Neural progenitor cell (in vitro differentiated cells): ENCODE results near the gene HOXA5. TPM values are rescaled to one million over a fixed set of nuclear protein-coding genes. Genes with fewer than 3 reads are reported as not detected.
A peak's percentile ranks its signal among the peaks of the same experiment; 100 is the strongest.

Experiments
- DNase-seq: peaks from one replicate; pipeline ENCODE4 v3.0.0-alpha.2; 2016; ENCODE audit warnings: low spot score
- H2AFZ ChIP-seq: fragments of 200-600 bp; sonication (generic); replicated peaks from 2 replicates; pipeline ENCODE4 v1.6.1; 2016; ENCODE audit warnings: antibody characterized with exemption
- H3F3A ChIP-seq: fragments of 200-600 bp; sonication (generic); 2 replicates; pipeline ENCODE4 v1.6.1; 2016; ENCODE audit warnings: antibody characterized with exemption, low read depth
- H3K27ac ChIP-seq: fragments of 200-600 bp; sonication (generic); 2 replicates; pipeline ENCODE4 v1.5.1; 2016; ENCODE audit warnings: mild to moderate bottlenecking
- H3K27me3 ChIP-seq: fragments of 200-600 bp; sonication (generic); 2 replicates; pipeline ENCODE4 v1.6.1; 2016; ENCODE audit warnings: mild to moderate bottlenecking, moderate library complexity
- H3K36me3 ChIP-seq: fragments of 200-600 bp; sonication (generic); 2 replicates; pipeline ENCODE4 v1.5.1; 2016
- H3K4me1 ChIP-seq: fragments of 200-600 bp; sonication (generic); 2 replicates; pipeline ENCODE4 v1.6.1; 2016; ENCODE audit warnings: mixed run types
- H3K4me2 ChIP-seq: fragments of 200-600 bp; sonication (generic); 2 replicates; pipeline ENCODE4 v1.6.1; 2016
- H3K4me3 ChIP-seq: fragments of 200-600 bp; sonication (generic); 2 replicates; pipeline ENCODE4 v1.5.1; 2016
- H3K79me2 ChIP-seq: fragments of 200-600 bp; sonication (generic); 2 replicates; pipeline ENCODE4 v1.6.1; 2016; ENCODE audit warnings: low read depth
- H3K9ac ChIP-seq: fragments of 200-600 bp; sonication (generic); 2 replicates; pipeline ENCODE4 v1.6.1; 2016
- H3K9me3 ChIP-seq: fragments of 200-600 bp; sonication (generic); 2 replicates; pipeline ENCODE4 v1.5.1; 2016; ENCODE audit warnings: low read depth
- H4K20me1 ChIP-seq: fragments of 200-600 bp; sonication (generic); 2 replicates; pipeline ENCODE4 v1.6.1; 2016; ENCODE audit warnings: low read depth
- H3K27ac Mint-ChIP-seq: 3 replicates; pipeline ENCODE4 v1.8.0; 2021; ENCODE audit warnings: mixed read lengths
- H3K27me3 Mint-ChIP-seq: 2 replicates; pipeline ENCODE4 v1.8.0; 2022; ENCODE audit warnings: low read depth, mild to moderate bottlenecking, inconsistent platforms, moderate library complexity, mixed read lengths; ENCODE audit not compliant: insufficient read depth
- H3K36me3 Mint-ChIP-seq: 3 replicates; pipeline ENCODE4 v1.8.0; 2021; ENCODE audit warnings: mixed read lengths
- H3K4me1 Mint-ChIP-seq: 3 replicates; pipeline ENCODE4 v1.8.0; 2021; ENCODE audit warnings: mixed read lengths
- H3K4me3 Mint-ChIP-seq: 3 replicates; pipeline ENCODE4 v1.8.0; 2021; ENCODE audit warnings: mild to moderate bottlenecking, moderate library complexity, mixed read lengths
- H3K9me3 Mint-ChIP-seq: 3 replicates; pipeline ENCODE4 v1.8.0; 2020; ENCODE audit warnings: mixed read lengths
- CTCF ChIP-seq: fragments of 200-600 bp; sonication (generic); IDR thresholded peaks from 2 replicates; pipeline ENCODE4 v1.5.1; 2017; ENCODE audit warnings: antibody characterized with exemption, mild to moderate bottlenecking
- EZH2 ChIP-seq: fragments of 200-600 bp; sonication (generic); IDR thresholded peaks from 2 replicates; pipeline ENCODE4 v1.6.1; 2017; ENCODE audit warnings: antibody characterized with exemption, mild to moderate bottlenecking, moderate library complexity
- EZH2phosphoT487 ChIP-seq: fragments of 200-600 bp; sonication (generic); IDR thresholded peaks from 2 replicates; pipeline ENCODE4 v1.6.1; 2017; ENCODE audit warnings: antibody characterized with exemption
- total RNA-seq: library from RNA; depleted of rRNA; stranded (reverse); fragments of >200 nt; gene quantifications from 2 replicates; pipeline ENCODE4 v1.2.3, GENCODE V29; 2015; ENCODE audit warnings: low replicate concordance

Gene HOXA5
- total RNA-seq, 1 donor from 2014 or later = not detected

- peaks cover 92% of the 10 kb centered on the region for H3K27me3 Mint-ChIP-seq
- H3K4me3 Mint-ChIP-seq = peak overlapping the region; percentile 33
- no peak overlapping the region for H3K4me2 ChIP-seq
- no peak overlapping the region for H3K27ac Mint-ChIP-seq
- no peak overlapping the region for H3K9ac ChIP-seq
- TF ChIP-seq EZH2 = peak; percentile 67
- no peak for TF ChIP-seq EZH2phosphoT487
- no peak overlapping the region for H3K27ac ChIP-seq
- H2AFZ ChIP-seq = no peak overlapping the region
- peaks cover 15% of the 10 kb centered on the region for H3K9me3 Mint-ChIP-seq
- no peaks in the 10 kb centered on the region for H3F3A ChIP-seq
- peaks cover 100% of the 10 kb centered on the region for H3K27me3 ChIP-seq
- peaks cover 54% of the 10 kb centered on the region for H4K20me1 ChIP-seq
- H3K4me3 ChIP-seq = no peak overlapping the region
- peaks cover 4% of the 10 kb centered on the region for H3K4me1 Mint-ChIP-seq
- H3K36me3 Mint-ChIP-seq = peaks cover 2% of the 10 kb centered on the region
- no peak for DNase-seq
- no peaks in the 10 kb centered on the region for H3K36me3 ChIP-seq
- no peaks in the 10 kb centered on the region for H3K9me3 ChIP-seq
- no peaks in the 10 kb centered on the region for H3K4me1 ChIP-seq
- H3K79me2 ChIP-seq = no peaks in the 10 kb centered on the region
Measured at GRCh38 chr7:27159266-27160144, 16.0 kb upstream of the HOXA5 start.

- Histone ChIP-seq H3F3A (no peaks in the 10 kb centered on the region), H3K4me1 (no peaks in the 10 kb centered on the region), H3K4me2 (no peak overlapping the region), H2AFZ (no peak overlapping the region), H3K9me3 (no peaks in the 10 kb centered on the region), H3K79me2 (no peaks in the 10 kb centered on the region), H3K9ac (no peak overlapping the region), H3K27me3 (peaks cover 100% of the 10 kb centered on the region), H3K27ac (no peak overlapping the region), H3K4me3 (no peak overlapping the region), H3K36me3 (no peaks in the 10 kb centered on the region), H4K20me1 (peaks cover 52% of the 10 kb centered on the region)
- Mint-ChIP-seq H3K4me1 (peaks cover 4% of the 10 kb centered on the region), H3K27me3 (peaks cover 92% of the 10 kb centered on the region), H3K36me3 (peaks cover 2% of the 10 kb centered on the region), H3K4me3 (no peak overlapping the region), H3K9me3 (peaks cover 15% of the 10 kb centered on the region), H3K27ac (no peak overlapping the region)
- no peak for DNase-seq
- peak; percentile 81 for TF ChIP-seq EZH2phosphoT487
- TF ChIP-seq EZH2 = peak; percentile 80
- no peak for TF ChIP-seq CTCF
Measured at GRCh38 chr7:27158436-27159265, 15.2 kb upstream of the HOXA5 start.

GRCh38 chr7:27157702-27158431, 14.4 kb upstream of the HOXA5 start:
- Mint-ChIP-seq H3K4me1 (peaks cover 4% of the 10 kb centered on the region), H3K9me3 (peaks cover 19% of the 10 kb centered on the region), H3K36me3 (peaks cover 4% of the 10 kb centered on the region), H3K27ac (no peak overlapping the region), H3K4me3 (no peak overlapping the region), H3K27me3 (peaks cover 92% of the 10 kb centered on the region)
- H3K27me3 ChIP-seq = peaks cover 100% of the 10 kb centered on the region
- H3K27ac ChIP-seq = no peak overlapping the region
- no peaks in the 10 kb centered on the region for H3K36me3 ChIP-seq
- H3K4me1 ChIP-seq = no peaks in the 10 kb centered on the region
- DNase-seq = no peak
- H3K9ac ChIP-seq = no peak overlapping the region
- no peaks in the 10 kb centered on the region for H3F3A ChIP-seq
- H2AFZ ChIP-seq = no peak overlapping the region
- peaks cover 54% of the 10 kb centered on the region for H4K20me1 ChIP-seq
- no peak overlapping the region for H3K4me2 ChIP-seq
- no peaks in the 10 kb centered on the region for H3K9me3 ChIP-seq
- H3K79me2 ChIP-seq = no peaks in the 10 kb centered on the region
- TF ChIP-seq CTCF (no peak), EZH2phosphoT487 (peak; percentile 88), EZH2 (peak; percentile 86)
- H3K4me3 ChIP-seq = no peak overlapping the region
